Measurements from ENCODE around the gene ACAN. TPM values are rescaled to one million over a fixed set of nuclear protein-coding genes. Genes with fewer than 3 reads are reported as not detected.

The ACAN gene
- polyA plus RNA-seq, 1 of the 3 experiments (the other 2 are of a cell fraction): not detected

DNA sequence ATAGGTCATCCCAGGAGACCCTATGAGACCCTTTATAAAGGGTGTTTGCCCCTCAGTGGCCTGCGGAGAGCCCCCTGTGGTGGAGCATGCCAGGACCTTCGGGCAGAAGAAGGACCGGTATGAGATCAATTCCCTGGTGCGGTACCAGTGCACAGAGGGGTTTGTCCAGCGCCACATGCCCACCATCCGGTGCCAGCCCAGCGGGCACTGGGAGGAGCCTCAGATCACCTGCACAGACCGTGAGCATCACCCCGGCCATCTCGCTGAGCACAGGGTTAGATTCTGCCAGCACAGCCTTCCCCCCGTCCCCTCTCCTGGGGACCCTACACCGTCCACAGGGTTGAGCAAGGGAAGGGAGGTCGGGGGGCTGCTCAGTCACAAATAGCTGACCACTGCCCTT is 70.5 kb downstream of the ACAN start:
- Histone ChIP-seq H3K4me2 (no peak overlapping the region), H3K9me2 (no peaks in the 10 kb centered on the region), H3K27ac (ENCODE audit: low read depth in 2 of 2, low read length in 1 of 2) (no peak overlapping the region), H3K27me3 (ENCODE audit: insufficient read depth) (peaks cover 14% of the 10 kb centered on the region; the same call in 1 of the 2 replicates), H3K9me3 (no peaks in the 10 kb centered on the region), H3K36me3 (replicated peaks in 1 of 2; ENCODE audit: control insufficient read depth in 1 of 2, insufficient read depth in 2 of 2, low read length in 1 of 2) (no peaks in the 10 kb centered on the region), H4K20me1 (ENCODE audit: insufficient read depth) (no peaks in the 10 kb centered on the region), H3F3A (replicated peaks; ENCODE audit: insufficient read depth) (no peaks in the 10 kb centered on the region), H3K79me2 (ENCODE audit: insufficient read depth) (no peaks in the 10 kb centered on the region), H3K4me3 (ENCODE audit: low read depth in 2 of 2, low read length in 1 of 2) (no peak overlapping the region), H2AFZ (ENCODE audit: low read depth) (no peak overlapping the region), H3K9ac (no peak overlapping the region), H3K4me1 (ENCODE audit: control insufficient read depth in 1 of 2, insufficient read depth in 2 of 2, low read depth in 1 of 2, low read length in 1 of 2) (no peaks in the 10 kb centered on the region)
- WGBS (ENCODE audit: low lambda C conversion rate): 61% methylated on average over 5 of the region's 13 CpGs
- ChIA-PET POLR2A (no interaction called here), CTCF (no interaction called here)
- no peak for DNase-seq
- TF ChIP-seq SIN3A (IDR thresholded peaks at IDR 0.05; ENCODE audit: borderline replicate concordance, low read depth, low read length) (no peak), CHD2 (IDR thresholded peaks at IDR 0.05; ENCODE audit: low read length, partially characterized antibody) (no peak), RAD21 (IDR thresholded peaks at IDR 0.05; ENCODE audit: low read length) (no peak)
- TF ChIP-seq, protein P1, sequence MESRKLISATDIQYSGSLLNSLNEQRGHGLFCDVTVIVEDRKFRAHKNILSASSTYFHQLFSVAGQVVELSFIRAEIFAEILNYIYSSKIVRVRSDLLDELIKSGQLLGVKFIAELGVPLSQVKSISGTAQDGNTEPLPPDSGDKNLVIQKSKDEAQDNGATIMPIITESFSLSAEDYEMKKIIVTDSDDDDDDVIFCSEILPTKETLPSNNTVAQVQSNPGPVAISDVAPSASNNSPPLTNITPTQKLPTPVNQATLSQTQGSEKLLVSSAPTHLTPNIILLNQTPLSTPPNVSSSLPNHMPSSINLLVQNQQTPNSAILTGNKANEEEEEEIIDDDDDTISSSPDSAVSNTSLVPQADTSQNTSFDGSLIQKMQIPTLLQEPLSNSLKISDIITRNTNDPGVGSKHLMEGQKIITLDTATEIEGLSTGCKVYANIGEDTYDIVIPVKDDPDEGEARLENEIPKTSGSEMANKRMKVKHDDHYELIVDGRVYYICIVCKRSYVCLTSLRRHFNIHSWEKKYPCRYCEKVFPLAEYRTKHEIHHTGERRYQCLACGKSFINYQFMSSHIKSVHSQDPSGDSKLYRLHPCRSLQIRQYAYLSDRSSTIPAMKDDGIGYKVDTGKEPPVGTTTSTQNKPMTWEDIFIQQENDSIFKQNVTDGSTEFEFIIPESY (IDR thresholded peaks at IDR 0.05; ENCODE audit: borderline replicate concordance, low read depth): no peak

DNA sequence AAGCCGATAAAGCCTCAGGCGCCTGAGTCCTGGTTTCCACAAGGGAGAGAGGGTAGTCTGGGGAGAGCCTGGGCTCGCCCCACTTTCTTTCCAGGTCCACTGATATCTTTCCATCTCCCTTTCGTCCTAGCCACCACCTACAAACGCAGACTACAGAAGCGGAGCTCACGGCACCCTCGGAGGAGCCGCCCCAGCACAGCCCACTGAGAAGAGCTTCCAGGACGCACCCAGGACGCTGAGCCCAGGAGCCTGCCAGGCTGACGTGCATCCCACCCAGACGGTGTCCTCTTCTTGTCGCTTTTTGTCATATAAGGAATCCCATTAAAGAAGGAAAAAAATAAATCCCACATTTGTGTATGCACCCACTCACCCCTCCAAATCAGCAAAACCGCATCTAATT is 71.0 kb downstream of the ACAN start:
- Histone ChIP-seq H2AFZ (ENCODE audit: low read depth) (no peak overlapping the region), H3K79me2 (ENCODE audit: insufficient read depth) (no peaks in the 10 kb centered on the region), H3K9me3 (no peaks in the 10 kb centered on the region), H3K9me2 (no peaks in the 10 kb centered on the region), H3K36me3 (replicated peaks in 1 of 2; ENCODE audit: control insufficient read depth in 1 of 2, insufficient read depth in 2 of 2, low read length in 1 of 2) (no peaks in the 10 kb centered on the region), H4K20me1 (ENCODE audit: insufficient read depth) (no peaks in the 10 kb centered on the region), H3K27ac (ENCODE audit: low read depth in 2 of 2, low read length in 1 of 2) (no peak overlapping the region), H3K9ac (no peak overlapping the region), H3F3A (replicated peaks; ENCODE audit: insufficient read depth) (no peaks in the 10 kb centered on the region), H3K4me2 (no peak overlapping the region), H3K4me3 (ENCODE audit: low read depth in 2 of 2, low read length in 1 of 2) (no peak overlapping the region), H3K4me1 (ENCODE audit: control insufficient read depth in 1 of 2, insufficient read depth in 2 of 2, low read depth in 1 of 2, low read length in 1 of 2) (no peaks in the 10 kb centered on the region), H3K27me3 (ENCODE audit: insufficient read depth) (peaks cover 14% of the 10 kb centered on the region; the same call in 1 of the 2 replicates)
- no peak for DNase-seq
- CTCF ChIA-PET: no interaction called here
- WGBS (ENCODE audit: low lambda C conversion rate): 62% methylated on average over 11 of the region's 15 CpGs
- POLR2A ChIA-PET: no interaction called here
- TF ChIP-seq, protein P2, sequence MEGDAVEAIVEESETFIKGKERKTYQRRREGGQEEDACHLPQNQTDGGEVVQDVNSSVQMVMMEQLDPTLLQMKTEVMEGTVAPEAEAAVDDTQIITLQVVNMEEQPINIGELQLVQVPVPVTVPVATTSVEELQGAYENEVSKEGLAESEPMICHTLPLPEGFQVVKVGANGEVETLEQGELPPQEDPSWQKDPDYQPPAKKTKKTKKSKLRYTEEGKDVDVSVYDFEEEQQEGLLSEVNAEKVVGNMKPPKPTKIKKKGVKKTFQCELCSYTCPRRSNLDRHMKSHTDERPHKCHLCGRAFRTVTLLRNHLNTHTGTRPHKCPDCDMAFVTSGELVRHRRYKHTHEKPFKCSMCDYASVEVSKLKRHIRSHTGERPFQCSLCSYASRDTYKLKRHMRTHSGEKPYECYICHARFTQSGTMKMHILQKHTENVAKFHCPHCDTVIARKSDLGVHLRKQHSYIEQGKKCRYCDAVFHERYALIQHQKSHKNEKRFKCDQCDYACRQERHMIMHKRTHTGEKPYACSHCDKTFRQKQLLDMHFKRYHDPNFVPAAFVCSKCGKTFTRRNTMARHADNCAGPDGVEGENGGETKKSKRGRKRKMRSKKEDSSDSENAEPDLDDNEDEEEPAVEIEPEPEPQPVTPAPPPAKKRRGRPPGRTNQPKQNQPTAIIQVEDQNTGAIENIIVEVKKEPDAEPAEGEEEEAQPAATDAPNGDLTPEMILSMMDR (IDR thresholded peaks at IDR 0.05): no peak
- no peak for TF ChIP-seq EP300 (IDR thresholded peaks at IDR 0.05; ENCODE audit: borderline replicate concordance in 1 of 2, low read depth in 1 of 2, low read length in 1 of 2)
- no peak for TF ChIP-seq FOSL2 (IDR thresholded peaks at IDR 0.05; ENCODE audit: borderline replicate concordance, low read depth)
- no peak for TF ChIP-seq RXRA (IDR thresholded peaks at IDR 0.05; ENCODE audit: borderline replicate concordance, low read depth)
- TF ChIP-seq RFX5 (IDR thresholded peaks at IDR 0.05; ENCODE audit: low read length): no peak
- TF ChIP-seq REST (IDR thresholded peaks at IDR 0.05; ENCODE audit: low read depth, low read length): no peak
- TF ChIP-seq, protein P3, sequence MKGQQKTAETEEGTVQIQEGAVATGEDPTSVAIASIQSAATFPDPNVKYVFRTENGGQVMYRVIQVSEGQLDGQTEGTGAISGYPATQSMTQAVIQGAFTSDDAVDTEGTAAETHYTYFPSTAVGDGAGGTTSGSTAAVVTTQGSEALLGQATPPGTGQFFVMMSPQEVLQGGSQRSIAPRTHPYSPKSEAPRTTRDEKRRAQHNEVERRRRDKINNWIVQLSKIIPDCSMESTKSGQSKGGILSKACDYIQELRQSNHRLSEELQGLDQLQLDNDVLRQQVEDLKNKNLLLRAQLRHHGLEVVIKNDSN (IDR thresholded peaks at IDR 0.05; ENCODE audit: borderline replicate concordance, low read depth): no peak
- TF ChIP-seq MXI1 (IDR thresholded peaks at IDR 0.05; ENCODE audit: low read depth, low read length): no peak
- no peak for TF ChIP-seq TEAD4 (IDR thresholded peaks at IDR 0.05; ENCODE audit: borderline replicate concordance, insufficient read depth)
- TF ChIP-seq NFIC (IDR thresholded peaks at IDR 0.05; ENCODE audit: borderline replicate concordance): no peak
- TF ChIP-seq YY1 (IDR thresholded peaks at IDR 0.05; ENCODE audit: low read depth): no peak
- TF ChIP-seq GATA2 (CRISPR knock-in tag; IDR thresholded peaks at IDR 0.05): no peak
- no peak for TF ChIP-seq RCOR1 (IDR thresholded peaks at IDR 0.05; ENCODE audit: low read length)
- TF ChIP-seq JUND (IDR thresholded peaks at IDR 0.05): no peak
- no peak for TF ChIP-seq MAX (IDR thresholded peaks at IDR 0.05; ENCODE audit: low read depth)
- no peak for TF ChIP-seq POLR2AphosphoS5 (IDR thresholded peaks at IDR 0.05; ENCODE audit: low read depth, low read length)
- TF ChIP-seq NRF1 (IDR thresholded peaks at IDR 0.05; ENCODE audit: low read depth, low read length): no peak
- TF ChIP-seq ELF1 (IDR thresholded peaks at IDR 0.05): no peak

Data from SK-N-SH (cell line).